HG03045 (cell line): ENCODE measurements around the gene OLAH.
A peak's percentile ranks its signal among the peaks of the same experiment; 100 is the strongest.

Experiments used
- ATAC-seq: cut with Tn5 transposase; IDR thresholded peaks from one replicate; pipeline ENCODE4 v1.9.1; 2021; ENCODE audit warnings: mild to moderate bottlenecking, moderate library complexity; ENCODE audit not compliant: unreplicated experiment

Gene OLAH

GRCh38 chr10:15068802-15069201 lies 25.1 kb downstream of the OLAH start:
- ATAC-seq, result no peak

GRCh38 chr10:15069230-15069629 lies 25.5 kb downstream of the OLAH start:
- no peak for ATAC-seq

GRCh38 chr10:15072358-15072757 lies 28.6 kb downstream of the OLAH start:
- no peak for ATAC-seq

GRCh38 chr10:15075421-15075820 lies 31.7 kb downstream of the OLAH start:
- ATAC-seq, result no peak

- no peak for ATAC-seq
Observed at GRCh38 chr10:15083674-15084501, 40.1 kb downstream of the OLAH start.

- ATAC-seq, result no peak
Observed at GRCh38 chr10:15084502-15084922, 40.8 kb downstream of the OLAH start.

- peak; percentile 100 for ATAC-seq
Observed at GRCh38 chr10:15088428-15089261, 44.9 kb downstream of the OLAH start, which contains the start of gene ACBD7. TSS of gene ACBD7 (minus strand) at chr10:15088776. CDS start at chr10:15088728, 48 bp downstream.

- ATAC-seq, result no peak
Observed at GRCh38 chr10:15091418-15091817, 47.7 kb downstream of the OLAH start.

- ATAC-seq, result no peak
Observed at GRCh38 chr10:15092855-15093408, 49.2 kb downstream of the OLAH start.

- peak; percentile 13 for ATAC-seq
Observed at GRCh38 chr10:15096661-15097010, 52.9 kb downstream of the OLAH start.

- ATAC-seq, result peak; percentile 87
Observed at GRCh38 chr10:15097011-15097812, 53.5 kb downstream of the OLAH start, which contains the start of gene RPP38. TSS of gene RPP38 (plus strand) at chr10:15097355. CDS start at chr10:15103315, 5,960 bp downstream.

GRCh38 chr10:15099886-15100285 lies 56.1 kb downstream of the OLAH start:
- no peak for ATAC-seq

- ATAC-seq, result no peak
Observed at GRCh38 chr10:15103513-15103912, 59.8 kb downstream of the OLAH start.

GRCh38 chr10:15106352-15107013 lies 62.7 kb downstream of the OLAH start:
- ATAC-seq, result peak; percentile 76

- no peak for ATAC-seq
Observed at GRCh38 chr10:15112657-15113056, 68.9 kb downstream of the OLAH start.

GRCh38 chr10:15113766-15114165 lies 70.0 kb downstream of the OLAH start:
- ATAC-seq, result no peak

GRCh38 chr10:15116225-15116624 lies 72.5 kb downstream of the OLAH start:
- no peak for ATAC-seq

- no peak for ATAC-seq
Observed at GRCh38 chr10:15118615-15119014, 74.9 kb downstream of the OLAH start.

GRCh38 chr10:15120523-15120922 lies 76.8 kb downstream of the OLAH start:
- no peak for ATAC-seq

- no peak for ATAC-seq
Observed at GRCh38 chr10:15121707-15122106, 78.0 kb downstream of the OLAH start.
